ENCODE results near the gene TRIM58. TPM values are rescaled to one million over a fixed set of nuclear protein-coding genes. Genes with fewer than 3 reads are reported as not detected.

TRIM58 gene
- total RNA-seq, 2 donors from 2014 or later, result 0.36 to 9.6 TPM

Other genes starting within 250 kb of the TRIM58 start
- not detected for gene OR13G1, start 177.4 kb upstream of the TRIM58 start, total RNA-seq
- not detected for gene OR6F1, start 140.5 kb upstream of the TRIM58 start, total RNA-seq
- under 1 TPM in 1 of 2 donors, not detected in 1; 0.91 TPM for gene OR14K1, start 118.6 kb upstream of the TRIM58 start, total RNA-seq
- not detected for gene OR14A2, start 109.0 kb upstream of the TRIM58 start, total RNA-seq
- gene OR1C1, start 96.6 kb upstream of the TRIM58 start, total RNA-seq, result not detected
- not detected for gene OR14A16, start 33.1 kb upstream of the TRIM58 start, total RNA-seq
- not detected for gene OR11L1, start 15.3 kb upstream of the TRIM58 start, total RNA-seq
- 1 to 10 TPM in 1 of 2 donors, under 1 TPM in 1; 0.23 to 2.4 TPM for gene OR2W3, start 38.4 kb downstream of the TRIM58 start, total RNA-seq
- gene OR2T8, start 63.1 kb downstream of the TRIM58 start, total RNA-seq, result not detected
- not detected for gene OR2AJ1, start 67.7 kb downstream of the TRIM58 start, total RNA-seq
- gene OR2L8, start 91.7 kb downstream of the TRIM58 start, total RNA-seq, result 1 to 10 TPM in 1 of 2 donors, not detected in 1; 2.4 TPM
- not detected for gene OR2AK2, start 108.0 kb downstream of the TRIM58 start, total RNA-seq
- not detected for gene OR2L5, start 156.5 kb downstream of the TRIM58 start, total RNA-seq
- gene OR2L2, start 172.9 kb downstream of the TRIM58 start, total RNA-seq, result under 1 TPM in 1 of 2 donors, not detected in 1; 0.17 TPM
- gene OR2L3, start 189.6 kb downstream of the TRIM58 start, total RNA-seq, result under 1 TPM in 1 of 2 donors, not detected in 1; 0.41 TPM
- not detected for gene OR2L13, start 238.0 kb downstream of the TRIM58 start, total RNA-seq

Data from prostate gland (tissue), 2 donors.